ENCODE data around the gene GSAP. TPM values are rescaled to one million over a fixed set of nuclear protein-coding genes. Genes with fewer than 3 reads are reported as not detected.
"Not testable (repeated sequence)": the region's sequence is repeated elsewhere in the genome, so short reads cannot be mapped to it uniquely, and the experiment has no call there.

GSAP gene
- polyA plus RNA-seq (2013, experiment 1 of 2; ENCODE audit: insufficient read length): 1.0 TPM
- polyA plus RNA-seq (2013, experiment 2 of 2; ENCODE audit: insufficient read length): 0.74 TPM

- DNase-seq: peak; percentile 18
These were observed at the start of gene GSAP for GRCh38 chr7:77415823-77416620. TSS of gene GSAP (minus strand) at chr7:77416349. CDS start at chr7:77416321, 28 bp downstream.

DNA sequence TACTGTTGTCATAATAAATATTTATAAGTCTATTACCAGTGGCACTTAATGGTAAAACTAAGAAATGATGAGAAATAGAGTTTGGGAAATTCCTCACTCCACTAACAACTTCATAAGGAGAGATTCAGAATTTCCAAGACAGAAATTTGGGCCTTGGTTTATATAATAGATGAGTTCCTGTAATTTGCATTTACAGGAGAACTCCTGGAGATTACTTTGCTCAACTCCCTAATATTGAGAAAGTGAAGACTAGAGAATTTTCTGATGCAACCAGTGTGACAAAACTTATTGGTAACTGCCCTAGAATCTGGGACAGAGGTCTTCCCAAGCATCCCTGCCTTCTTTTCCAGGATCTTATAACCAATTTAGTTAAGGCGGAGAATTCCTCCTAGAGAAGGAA, 49.1 kb upstream of the GSAP start:
- DNase-seq: no peak

- DNase-seq: no peak
These were observed 48.4 kb upstream of the GSAP start for GRCh38 chr7:77464589-77464988.

DNA sequence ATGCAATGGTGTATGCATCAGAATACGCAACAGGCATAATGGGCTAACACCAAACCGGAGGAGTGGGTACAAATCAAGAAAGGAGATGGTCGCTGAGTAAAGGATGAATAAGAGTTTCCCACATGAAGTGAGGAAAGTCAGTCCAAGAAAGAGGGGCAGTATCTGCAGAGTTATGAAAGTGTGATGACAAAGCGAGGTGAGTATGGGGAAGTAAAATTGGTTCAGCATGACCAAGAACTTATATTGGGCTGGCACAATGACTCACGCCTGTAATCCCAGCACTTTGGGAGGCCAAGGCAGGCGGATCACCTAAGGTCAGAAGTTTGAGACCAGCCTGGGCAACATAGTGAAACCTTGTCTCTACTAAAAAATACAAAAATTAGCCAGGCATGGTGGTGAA, 47.5 kb upstream of the GSAP start:
- peak; percentile 50 for DNase-seq

- DNase-seq: no peak
These were observed 45.7 kb upstream of the GSAP start for GRCh38 chr7:77461842-77462241.

DNA sequence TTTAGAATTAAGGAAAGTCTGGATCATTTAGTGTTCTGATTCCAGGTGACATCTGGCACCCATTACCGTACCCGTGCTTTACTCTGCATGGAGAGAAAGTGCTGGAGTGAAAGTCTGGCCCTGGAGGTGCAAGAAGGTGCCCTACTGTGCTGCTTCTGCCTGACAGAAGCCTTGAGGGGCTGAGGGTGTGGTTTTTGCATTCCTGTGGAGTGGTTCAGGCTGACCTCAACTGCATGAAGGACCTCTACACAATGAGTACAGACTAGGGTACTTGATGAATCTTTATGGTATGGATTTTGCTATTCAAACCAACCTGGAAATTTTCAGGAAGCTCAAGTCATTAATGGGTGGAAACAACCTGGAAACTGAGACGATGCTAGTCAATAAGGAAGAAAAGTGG, 45.1 kb upstream of the GSAP start:
- no peak for DNase-seq

DNA sequence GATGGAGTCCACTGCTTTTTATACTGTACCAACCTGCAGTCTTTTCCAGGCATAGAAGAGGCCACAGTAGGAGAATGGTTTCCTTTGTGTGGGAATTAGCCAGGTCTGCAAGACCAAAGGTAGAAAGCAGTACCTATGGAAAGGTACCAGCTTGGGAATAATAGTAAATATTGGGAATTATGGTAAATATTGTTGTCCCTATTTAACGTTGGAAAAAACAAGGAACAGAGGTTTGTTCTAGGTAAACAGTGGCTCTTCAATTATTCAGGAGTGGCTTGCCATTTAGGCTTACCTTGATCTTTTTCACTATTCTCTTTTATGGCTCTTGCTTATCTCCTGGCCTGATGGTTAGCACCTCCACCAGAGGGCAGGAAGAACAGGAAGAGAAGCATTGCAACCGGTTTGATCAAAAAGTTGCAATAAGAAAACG, 43.9 kb upstream of the GSAP start:
- DNase-seq: no peak

- no peak for DNase-seq
These were observed 43.2 kb upstream of the GSAP start for GRCh38 chr7:77459311-77459726.

DNA sequence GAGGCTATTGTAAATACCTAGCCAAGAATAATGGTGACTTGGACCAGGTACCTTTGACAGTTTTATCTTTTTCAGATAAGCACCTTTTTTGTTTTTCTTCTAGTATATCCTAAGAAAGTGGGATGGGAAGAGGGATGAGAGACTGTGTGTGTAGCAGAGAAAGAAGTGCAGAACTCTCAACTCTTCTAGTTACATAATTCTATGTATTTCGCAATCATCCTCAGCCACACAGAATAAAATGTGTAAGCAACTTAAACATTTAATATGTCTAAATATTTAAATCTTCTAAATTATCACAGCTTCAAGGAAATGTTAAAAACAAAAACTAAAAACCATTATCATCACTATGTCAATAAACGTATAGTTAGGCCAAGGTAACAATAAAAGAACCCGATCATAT, 42.6 kb upstream of the GSAP start:
- DNase-seq: no peak

- DNase-seq: no peak
These were observed 41.6 kb upstream of the GSAP start for GRCh38 chr7:77457779-77458178.

- DNase-seq: no peak
These were observed 40.5 kb upstream of the GSAP start for GRCh38 chr7:77456696-77457095.

DNA sequence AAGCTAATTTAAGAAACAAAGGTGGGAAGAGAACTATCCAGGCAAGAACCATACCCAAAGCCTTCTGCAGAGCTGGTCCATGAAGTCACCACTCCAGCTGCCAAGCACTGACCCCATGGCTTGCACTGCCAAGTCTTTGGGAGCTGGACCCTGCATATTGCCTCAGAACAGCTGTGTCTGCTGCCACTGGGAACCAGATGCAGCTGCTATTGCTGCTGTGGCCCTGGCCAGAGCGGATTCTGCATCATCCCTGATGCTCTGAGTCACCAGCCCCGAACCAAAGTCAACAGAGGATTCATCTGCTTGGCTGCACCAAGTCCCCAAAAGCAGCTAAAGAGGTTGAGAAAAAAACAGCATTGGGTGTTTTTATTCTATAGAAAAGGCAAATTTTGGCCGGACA, 39.2 kb upstream of the GSAP start:
- DNase-seq: peak; percentile 78

DNA sequence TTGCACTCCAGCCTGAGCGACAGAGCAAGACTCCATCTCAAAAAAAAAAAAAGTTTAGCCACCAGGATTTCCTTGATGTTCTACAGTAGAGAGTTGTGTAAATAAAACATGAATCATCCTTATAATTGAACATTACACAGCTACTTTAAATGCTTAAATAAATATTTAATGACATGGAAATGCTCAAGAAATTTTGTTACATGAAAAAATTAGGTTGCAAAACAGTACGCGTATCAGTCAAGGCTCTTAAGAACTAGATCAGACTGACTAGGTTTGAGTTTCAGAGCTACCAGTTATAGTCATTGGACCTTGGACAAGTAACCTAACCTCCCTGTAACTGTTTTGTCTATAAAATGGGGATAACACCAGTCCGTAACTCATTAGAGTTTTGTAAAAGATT, 38.7 kb upstream of the GSAP start:
- DNase-seq: no peak

- no peak for DNase-seq
These were observed 37.4 kb upstream of the GSAP start for GRCh38 chr7:77453531-77453930.

DNA sequence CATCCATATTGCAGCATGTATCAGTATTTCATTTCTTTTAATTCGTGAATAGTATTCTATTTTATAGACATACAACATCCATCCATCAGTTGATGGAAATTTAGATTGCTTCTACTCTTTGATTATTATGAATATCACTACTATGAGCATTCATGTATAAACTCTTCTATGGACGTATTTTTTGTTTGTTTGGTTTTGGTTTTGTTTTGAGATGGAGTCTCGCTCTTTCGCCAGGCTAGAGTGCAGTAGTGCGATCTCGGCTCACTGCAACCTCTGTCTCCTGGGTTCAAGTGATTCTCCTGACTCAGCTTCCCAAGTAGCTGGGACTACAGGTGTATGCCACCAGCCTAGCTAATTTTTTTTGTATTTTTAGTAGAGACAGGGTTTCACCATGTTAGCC, 35.8 kb upstream of the GSAP start:
- DNase-seq: not testable (repeated sequence)

- no peak for DNase-seq
These were observed 34.5 kb upstream of the GSAP start for GRCh38 chr7:77450613-77451012.

- peak; percentile 48 for DNase-seq
These were observed 33.9 kb upstream of the GSAP start for GRCh38 chr7:77450054-77450453.

DNA sequence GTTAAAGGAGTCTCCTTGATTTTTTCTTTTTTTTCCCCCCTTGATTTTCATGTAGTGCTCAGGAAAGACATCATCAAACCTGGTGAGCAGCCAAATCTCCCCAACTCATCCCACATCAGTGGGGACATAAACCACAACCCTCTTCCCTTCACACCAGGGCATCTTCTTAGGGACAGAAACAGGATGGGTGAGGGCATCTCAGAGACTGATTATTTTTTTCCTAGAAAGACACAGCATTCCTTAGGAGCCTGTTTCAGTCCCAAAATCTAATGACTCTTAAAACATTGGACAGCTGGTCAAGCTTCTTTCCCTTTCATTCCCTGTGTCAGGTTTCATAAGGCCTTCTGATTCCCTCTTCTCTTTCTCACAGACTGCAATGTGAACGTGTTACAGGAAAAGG, 31.5 kb upstream of the GSAP start:
- no peak for DNase-seq

GRCh38 chr7:77444123-77444522, 28.0 kb upstream of the GSAP start:
- no peak for DNase-seq

DNA sequence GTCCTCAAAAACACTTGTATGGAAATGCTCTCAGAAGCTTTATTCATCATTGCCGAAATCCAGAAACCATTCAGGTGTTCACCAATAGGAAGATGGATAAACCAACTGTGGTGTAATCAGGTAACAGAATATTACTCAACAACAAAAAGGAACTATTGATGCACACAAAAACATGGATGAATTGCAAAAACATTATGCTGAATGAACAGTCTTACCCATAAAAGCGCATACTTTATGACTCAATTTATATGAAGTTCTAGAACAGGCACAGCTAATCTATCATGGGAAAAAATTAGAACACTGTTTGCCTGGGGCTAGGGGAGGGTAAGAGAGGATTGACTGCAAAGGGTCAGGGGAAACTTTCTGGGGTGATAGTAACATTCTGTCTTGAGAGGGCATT, 26.9 kb upstream of the GSAP start:
- no peak for DNase-seq

GRCh38 chr7:77442636-77443035, 26.5 kb upstream of the GSAP start:
- peak; percentile 46 for DNase-seq

GRCh38 chr7:77441046-77441445, 24.9 kb upstream of the GSAP start:
- DNase-seq: no peak

- no peak for DNase-seq
These were observed 23.4 kb upstream of the GSAP start for GRCh38 chr7:77439572-77439971.

GRCh38 chr7:77438131-77438530, 22.0 kb upstream of the GSAP start:
- DNase-seq: no peak
